ENCODE results near the gene IGFBP7.

The IGFBP7 gene

GRCh38 chr4:57094832-57095223 is 15.4 kb downstream of the IGFBP7 start:
- no peak for DNase-seq

DNA sequence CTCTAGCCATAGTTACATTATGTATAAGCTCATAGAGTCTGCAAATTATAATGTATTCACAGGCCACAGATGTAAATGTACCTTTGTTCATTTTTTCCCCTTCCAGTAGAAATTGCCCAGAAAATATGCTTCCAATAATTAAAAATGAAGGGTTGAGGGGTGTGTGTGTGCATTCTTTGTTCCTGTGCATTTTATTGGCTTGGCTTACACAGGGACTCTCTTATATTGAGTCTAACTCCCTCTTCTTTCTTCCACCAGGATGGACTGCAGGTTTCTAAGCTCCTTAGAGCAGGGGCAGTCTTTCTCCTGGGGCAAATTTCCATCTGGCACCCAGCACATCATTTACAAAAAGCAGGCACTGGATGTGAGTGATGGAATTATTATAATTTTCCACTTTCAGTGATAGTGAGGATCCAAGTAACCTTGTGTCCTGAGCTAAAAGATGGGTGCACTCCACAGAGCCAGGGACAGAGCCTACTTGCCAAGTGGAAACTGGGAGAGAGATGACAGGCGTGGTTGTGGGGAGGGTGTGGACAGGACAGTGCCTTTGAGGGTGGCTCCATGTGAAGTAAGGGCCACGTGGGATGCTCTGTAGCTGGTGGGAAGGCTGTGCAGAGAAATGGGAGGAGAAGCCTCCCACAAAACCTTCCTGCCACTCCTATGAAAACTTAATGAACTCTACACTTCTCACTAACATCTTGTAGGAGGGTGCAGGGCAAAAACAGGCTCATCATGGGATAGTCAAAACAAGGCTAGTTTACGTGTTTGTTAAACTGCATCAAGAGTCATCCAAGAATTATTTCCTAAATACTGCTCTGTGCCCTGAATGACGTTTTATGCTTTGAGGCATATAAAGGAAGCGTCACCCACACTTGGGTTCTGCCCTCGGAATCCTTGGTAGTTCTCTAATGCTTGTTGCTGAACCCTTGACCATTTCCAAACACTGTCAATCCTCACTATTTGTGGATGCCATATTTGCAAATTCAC is 16.0 kb downstream of the IGFBP7 start:
- DNase-seq: no peak

GRCh38 chr4:57091657-57092162 is 18.5 kb downstream of the IGFBP7 start:
- DNase-seq: no peak

DNA sequence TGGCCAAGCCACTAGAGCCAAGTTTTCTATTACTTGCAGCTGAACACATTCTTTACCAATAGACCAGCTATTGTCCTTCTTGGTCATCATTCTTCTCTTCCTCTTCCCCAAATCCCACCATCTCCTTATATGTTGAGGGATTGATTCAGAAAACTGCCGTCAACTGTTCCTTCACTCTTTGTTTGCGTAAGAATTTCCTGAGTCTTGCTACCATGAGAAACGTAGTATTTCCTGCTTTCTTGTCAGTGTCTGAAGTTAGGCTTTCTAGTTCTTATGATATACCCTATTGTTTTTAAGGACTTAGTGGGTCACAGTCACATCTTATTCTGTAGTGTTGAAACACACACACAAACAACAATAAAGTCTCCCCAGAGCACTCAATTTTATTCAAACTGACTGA is 20.1 kb downstream of the IGFBP7 start:
- DNase-seq: no peak

DNA sequence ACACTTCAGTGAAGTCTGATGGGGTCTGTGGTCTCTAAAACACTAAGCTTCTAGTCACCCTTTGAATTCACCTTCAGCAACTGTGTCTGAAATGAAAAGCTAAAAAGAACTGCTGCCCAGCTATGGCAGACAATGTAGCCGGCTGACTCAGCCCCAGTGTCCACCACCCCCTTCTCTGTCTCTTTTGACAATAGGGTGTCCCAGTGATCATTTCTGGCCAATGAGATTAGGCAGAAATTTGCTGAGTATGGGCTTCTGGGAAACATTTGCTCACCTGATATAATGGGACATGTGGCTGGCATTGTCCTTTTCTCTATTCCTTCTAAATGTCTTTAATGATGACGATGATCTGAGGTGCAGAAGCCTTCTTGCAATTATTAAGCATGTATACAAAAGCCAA is 20.6 kb downstream of the IGFBP7 start:
- no peak for DNase-seq

DNA sequence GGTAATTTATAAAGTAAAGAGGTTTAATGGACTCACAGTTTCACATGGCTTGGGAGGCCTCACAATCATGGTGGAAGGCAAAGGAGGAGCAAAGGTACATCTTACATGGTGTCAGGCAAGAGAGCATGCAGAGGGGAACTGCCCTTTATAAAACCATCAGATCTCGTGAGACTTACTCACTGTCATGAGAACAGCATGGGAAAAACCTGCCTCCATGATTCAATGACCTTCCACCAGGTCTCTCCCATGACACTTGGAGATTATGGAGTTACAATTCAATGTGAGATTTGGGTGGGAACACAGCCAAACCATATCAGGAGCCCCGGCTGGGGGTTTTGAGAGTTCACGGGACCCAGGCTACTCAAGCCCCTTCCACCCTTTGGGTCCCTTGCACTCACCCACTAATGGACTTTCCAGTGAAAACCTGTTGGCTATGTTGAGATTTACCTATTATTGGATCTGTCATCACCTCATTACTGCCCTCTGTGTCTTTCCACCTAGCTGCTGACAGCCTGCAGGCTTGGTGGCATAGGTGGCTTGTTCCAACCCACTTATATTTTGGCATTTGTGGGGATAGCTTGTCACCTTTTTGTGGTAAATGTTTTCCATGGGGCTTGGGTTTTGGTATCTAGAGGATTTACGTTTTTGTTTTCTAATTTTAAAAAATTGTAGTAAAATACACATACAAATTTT is 24.0 kb downstream of the IGFBP7 start:
- no peak for DNase-seq

DNA sequence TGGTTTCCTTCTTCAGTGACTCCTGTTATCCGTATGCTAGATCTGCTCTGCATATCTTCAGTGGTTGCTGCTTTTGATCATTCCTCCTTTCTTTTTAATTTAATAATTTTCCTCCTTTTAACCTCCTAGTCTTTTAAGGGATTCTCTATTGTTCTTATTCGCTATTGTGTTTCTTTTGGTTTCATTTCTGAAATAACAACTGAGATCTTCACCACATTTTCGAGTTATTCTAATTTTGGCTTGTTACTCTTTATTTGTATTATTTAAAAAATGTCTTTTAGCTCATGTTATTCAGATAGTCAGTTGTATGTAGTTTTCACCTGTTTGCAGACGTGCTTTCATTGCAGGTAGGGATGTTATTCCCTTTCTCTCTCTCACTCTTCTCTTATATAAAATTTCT is 24.9 kb downstream of the IGFBP7 start:
- DNase-seq: no peak

GRCh38 chr4:57084360-57084759 is 25.8 kb downstream of the IGFBP7 start:
- no peak for DNase-seq

GRCh38 chr4:57083090-57083489 is 27.1 kb downstream of the IGFBP7 start:
- no peak for DNase-seq

GRCh38 chr4:57081651-57082621 is 28.2 kb downstream of the IGFBP7 start:
- DNase-seq: no peak

GRCh38 chr4:57080781-57081650 is 29.2 kb downstream of the IGFBP7 start:
- no peak for DNase-seq

- DNase-seq: no peak
Measured at GRCh38 chr4:57078685-57079521, 31.3 kb downstream of the IGFBP7 start.

DNA sequence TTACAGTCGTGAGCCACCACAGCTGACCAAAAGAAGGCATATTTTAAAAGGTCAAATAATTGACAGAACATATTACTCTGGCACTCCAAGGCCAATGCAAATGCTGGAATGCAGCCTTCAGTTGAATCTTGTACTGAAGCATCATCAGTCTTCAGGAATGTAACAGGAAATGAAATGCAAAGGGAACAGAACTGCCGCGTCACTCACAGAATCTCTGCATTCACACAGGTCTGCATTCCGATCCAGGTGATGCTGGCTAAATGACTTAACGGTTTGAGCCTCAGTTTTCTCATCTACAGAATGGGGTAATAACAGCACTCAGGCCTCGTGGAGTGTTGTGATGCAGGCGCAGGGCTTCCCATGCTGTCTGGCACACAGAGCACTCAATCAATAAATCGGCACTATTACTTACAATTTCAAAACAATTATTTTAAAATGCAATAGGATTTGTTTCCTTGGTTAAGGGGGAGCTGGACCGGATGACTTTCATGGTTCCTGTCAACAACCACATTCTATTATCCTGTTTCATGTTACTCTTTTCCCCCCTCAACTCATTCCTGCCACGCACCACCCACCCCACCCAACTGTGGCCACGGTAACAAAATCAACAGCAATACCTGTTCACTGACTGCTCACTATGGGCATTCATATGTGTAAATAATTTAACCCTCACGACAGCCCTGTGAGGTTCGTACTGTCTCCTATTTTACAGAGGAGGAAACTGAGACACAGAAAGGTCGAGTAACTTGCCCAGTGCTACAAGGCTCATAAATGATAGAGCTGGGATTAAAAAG is 32.4 kb downstream of the IGFBP7 start:
- no peak for DNase-seq

DNA sequence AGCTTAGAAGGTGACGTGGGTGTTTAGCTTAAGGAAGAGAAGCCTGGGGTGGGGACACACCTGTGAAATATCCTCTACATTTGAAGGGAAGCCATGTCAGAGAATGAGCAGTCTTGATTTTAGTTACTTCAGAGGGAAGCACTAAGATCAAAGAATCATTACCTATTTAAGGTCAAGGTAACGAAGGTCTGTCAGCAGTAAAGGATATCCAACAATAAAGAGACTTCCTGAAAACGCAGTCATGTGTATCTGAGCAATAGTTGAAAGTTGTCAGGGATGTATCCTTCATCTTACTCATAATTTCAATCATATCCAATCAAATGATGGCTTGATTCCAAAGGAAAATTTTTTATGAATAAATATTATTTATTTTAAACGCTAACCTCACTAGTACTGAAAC is 33.5 kb downstream of the IGFBP7 start:
- DNase-seq: no peak

GRCh38 chr4:57075367-57075766 is 34.8 kb downstream of the IGFBP7 start:
- no peak for DNase-seq

GRCh38 chr4:57074744-57075143 is 35.4 kb downstream of the IGFBP7 start:
- no peak for DNase-seq

- no peak for DNase-seq
Measured at GRCh38 chr4:57073559-57073958, 36.6 kb downstream of the IGFBP7 start.

GRCh38 chr4:57071326-57071725 is 38.9 kb downstream of the IGFBP7 start:
- no peak for DNase-seq

DNA sequence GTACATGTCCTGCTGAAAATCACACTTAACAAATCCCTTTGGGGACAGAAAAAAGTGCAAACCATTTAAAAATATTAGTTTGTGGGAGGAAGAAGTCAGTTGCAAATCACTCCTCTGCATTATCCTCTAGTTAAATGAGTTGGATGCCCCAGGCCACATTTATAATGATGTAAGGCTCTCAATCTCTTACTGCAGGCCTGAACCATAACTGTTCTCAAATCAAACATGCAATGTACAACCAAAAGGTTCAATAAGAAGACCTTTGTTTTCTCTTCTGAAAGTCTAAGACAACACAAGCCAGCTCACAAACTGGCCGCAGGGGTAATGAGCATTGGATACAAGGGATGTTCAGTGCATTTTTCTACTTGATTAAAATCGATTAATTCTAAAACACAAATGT is 39.7 kb downstream of the IGFBP7 start:
- no peak for DNase-seq
